ENCODE results near the gene CIRBP. TPM values are rescaled to one million over a fixed set of nuclear protein-coding genes. Genes with fewer than 3 reads are reported as not detected.

Gene CIRBP
- total and polyA plus RNA-seq, 2 of the 13 experiments (the other 11 are each of a cell fraction or from before 2014, with no cell fraction given), result 133 to 140 TPM

- TF ChIP-seq ZNF687 (CRISPR knock-in tag; IDR thresholded peaks at IDR 0.05) (peak; percentile 95), ZNF317 (CRISPR knock-in tag; IDR thresholded peaks at IDR 0.05) (no peak), TGIF2 (CRISPR knock-in tag; IDR thresholded peaks at IDR 0.05) (no peak), SIN3A (IDR thresholded peaks at IDR 0.05; ENCODE audit: borderline replicate concordance, low read depth, low read length) (peak; percentile 49; the same call in 1 of the 2 replicates), ZNF44 (CRISPR knock-in tag; IDR thresholded peaks at IDR 0.05) (no peak), SMAD3 (CRISPR knock-in tag; IDR thresholded peaks at IDR 0.05) (0 out of 2 replicates have a peak, but pooled peaks have one; percentile 43), PTBP1 (IDR thresholded peaks at IDR 0.05; ENCODE audit: low read depth, low read length, poor library complexity, severe bottlenecking) (no peak), ZNF784 (CRISPR knock-in tag; IDR thresholded peaks at IDR 0.05; ENCODE audit: borderline replicate concordance) (no peak), TCF12 (IDR thresholded peaks at IDR 0.05) (no peak), TCF12 (CRISPR knock-in tag; IDR thresholded peaks at IDR 0.05) (no peak; the same call in 1 of the 2 replicates), ZFP36 (IDR thresholded peaks at IDR 0.05; ENCODE audit: borderline replicate concordance, low read depth, low read length, partially characterized antibody) (no peak), ZNF235 (CRISPR knock-in tag; IDR thresholded peaks at IDR 0.05; ENCODE audit: borderline replicate concordance) (no peak), SKIL (CRISPR knock-in tag; IDR thresholded peaks at IDR 0.05; ENCODE audit: borderline replicate concordance) (no peak), SMYD3 (CRISPR knock-in tag; IDR thresholded peaks at IDR 0.05) (no peak), CAMTA2 (CRISPR knock-in tag; IDR thresholded peaks at IDR 0.05; ENCODE audit: borderline replicate concordance) (no peak), ZBTB26 (CRISPR knock-in tag; IDR thresholded peaks at IDR 0.05; ENCODE audit: borderline replicate concordance) (no peak; the same call in 1 of the 2 replicates), ZNF660 (CRISPR knock-in tag; IDR thresholded peaks at IDR 0.05; ENCODE audit: borderline replicate concordance, low read depth) (no peak), ZNF772 (CRISPR knock-in tag; IDR thresholded peaks at IDR 0.05) (peak; percentile 69; the same call in 1 of the 2 replicates), ZNF431 (CRISPR knock-in tag; IDR thresholded peaks at IDR 0.05; ENCODE audit: borderline replicate concordance, low read depth) (no peak), ZBTB1 (CRISPR knock-in tag; IDR thresholded peaks at IDR 0.05; ENCODE audit: borderline replicate concordance) (no peak), ATRX (CRISPR knock-in tag; IDR thresholded peaks at IDR 0.05; ENCODE audit: borderline replicate concordance) (no peak), RFX1 (IDR thresholded peaks at IDR 0.05) (no peak)
Observed at GRCh38 chr19:1269478-1270212, 513 bp downstream of the CIRBP start (continued).

Data from HepG2 (cell line).